ENCODE results near the gene CLTRN.
"Not testable (repeated sequence)": the region's sequence is repeated elsewhere in the genome, so short reads cannot be mapped to it uniquely, and the experiment has no call there.

The CLTRN gene, protein sequence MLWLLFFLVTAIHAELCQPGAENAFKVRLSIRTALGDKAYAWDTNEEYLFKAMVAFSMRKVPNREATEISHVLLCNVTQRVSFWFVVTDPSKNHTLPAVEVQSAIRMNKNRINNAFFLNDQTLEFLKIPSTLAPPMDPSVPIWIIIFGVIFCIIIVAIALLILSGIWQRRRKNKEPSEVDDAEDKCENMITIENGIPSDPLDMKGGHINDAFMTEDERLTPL

DNA sequence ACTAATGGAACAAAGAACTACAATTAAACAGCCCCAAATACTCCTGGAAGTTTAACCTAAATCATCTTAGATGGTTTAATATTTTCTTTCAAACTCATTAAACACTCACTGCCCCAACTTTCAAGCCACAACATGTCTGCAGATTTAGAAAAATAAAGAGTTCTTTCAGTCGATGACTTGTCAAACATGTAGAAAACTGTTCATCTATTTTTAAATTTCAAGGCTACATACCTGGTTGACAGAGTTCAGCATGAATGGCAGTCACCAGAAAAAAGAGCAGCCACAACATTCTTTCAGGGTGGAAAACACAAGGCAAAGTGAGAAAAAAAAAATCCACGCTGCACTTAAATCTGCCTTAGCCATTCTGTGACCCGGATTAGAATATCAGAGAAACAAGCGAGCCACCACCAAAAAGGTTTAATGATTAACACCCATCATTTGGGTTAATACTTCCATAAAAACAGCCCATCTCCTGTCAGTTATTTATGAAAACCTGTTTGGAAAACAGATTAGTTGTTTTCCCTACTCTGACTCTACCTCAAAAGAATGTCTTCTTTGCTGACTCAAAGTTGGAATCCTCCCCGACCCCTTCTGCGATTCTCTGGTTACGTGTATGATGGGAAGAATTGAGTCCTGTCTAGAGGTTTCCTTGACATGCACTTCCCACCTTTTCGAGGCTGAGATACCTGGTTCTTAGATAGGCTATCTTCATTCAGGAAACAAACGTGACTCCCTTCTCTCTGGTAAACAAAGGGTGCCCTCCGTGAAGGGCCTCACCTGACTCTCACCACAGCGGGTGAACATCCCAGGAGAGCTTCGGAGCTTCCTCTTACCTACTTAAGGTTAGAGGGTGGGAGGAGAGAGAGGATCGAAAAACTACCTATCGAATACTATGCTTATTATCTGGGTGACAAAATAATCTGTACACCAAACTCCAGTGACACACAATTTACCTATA, at the start of gene CLTRN:
TSS of gene CLTRN (minus strand) at position 319 of the 958 bp plus-strand sequence. CDS start at position 289, 30 bp downstream.
- no peak for DNase-seq (ENCODE audit: low read depth in 2 of 2)

DNA sequence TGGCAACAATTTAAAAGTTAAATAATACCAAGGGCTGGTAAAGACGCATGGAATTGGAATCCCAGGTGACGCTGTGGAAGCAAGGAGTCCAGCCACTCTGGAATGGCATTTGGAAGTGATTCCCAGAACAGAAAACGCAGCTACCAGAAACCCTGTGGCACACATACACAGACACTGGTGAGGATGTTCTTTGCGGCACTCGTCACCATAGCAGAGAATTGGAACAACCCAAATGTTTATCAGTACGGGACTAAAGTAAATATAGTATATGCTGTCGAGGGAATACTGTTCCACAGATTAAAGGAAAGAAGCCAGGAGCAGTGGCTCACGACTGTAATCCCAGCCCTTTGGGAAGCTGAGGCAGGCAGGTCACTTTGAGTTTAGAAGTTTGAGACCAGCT, 39.7 kb upstream of the CLTRN start:
- DNase-seq (ENCODE audit: low read depth in 2 of 2): not testable (repeated sequence)

DNA sequence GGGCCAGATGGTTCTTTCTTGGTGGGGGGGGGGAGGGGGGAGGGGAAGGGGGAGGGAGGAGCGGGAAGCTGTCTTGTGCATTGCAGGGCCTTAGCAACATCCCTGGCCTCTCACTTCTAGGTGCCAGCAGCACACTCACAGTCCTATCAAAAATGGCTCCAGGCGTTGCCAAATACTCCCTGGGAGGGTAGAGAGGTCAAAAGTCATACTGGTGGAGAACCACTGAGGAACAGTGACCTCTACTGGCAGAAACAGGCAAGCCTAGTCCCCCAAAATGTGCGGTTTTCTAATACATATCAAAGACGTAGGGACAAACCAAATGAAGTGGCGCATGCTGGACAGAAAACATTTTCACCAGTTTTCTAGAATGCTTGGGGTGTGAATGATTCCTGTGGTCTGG, 39.2 kb upstream of the CLTRN start:
- not testable (repeated sequence) for DNase-seq (ENCODE audit: low read depth in 2 of 2)

DNA sequence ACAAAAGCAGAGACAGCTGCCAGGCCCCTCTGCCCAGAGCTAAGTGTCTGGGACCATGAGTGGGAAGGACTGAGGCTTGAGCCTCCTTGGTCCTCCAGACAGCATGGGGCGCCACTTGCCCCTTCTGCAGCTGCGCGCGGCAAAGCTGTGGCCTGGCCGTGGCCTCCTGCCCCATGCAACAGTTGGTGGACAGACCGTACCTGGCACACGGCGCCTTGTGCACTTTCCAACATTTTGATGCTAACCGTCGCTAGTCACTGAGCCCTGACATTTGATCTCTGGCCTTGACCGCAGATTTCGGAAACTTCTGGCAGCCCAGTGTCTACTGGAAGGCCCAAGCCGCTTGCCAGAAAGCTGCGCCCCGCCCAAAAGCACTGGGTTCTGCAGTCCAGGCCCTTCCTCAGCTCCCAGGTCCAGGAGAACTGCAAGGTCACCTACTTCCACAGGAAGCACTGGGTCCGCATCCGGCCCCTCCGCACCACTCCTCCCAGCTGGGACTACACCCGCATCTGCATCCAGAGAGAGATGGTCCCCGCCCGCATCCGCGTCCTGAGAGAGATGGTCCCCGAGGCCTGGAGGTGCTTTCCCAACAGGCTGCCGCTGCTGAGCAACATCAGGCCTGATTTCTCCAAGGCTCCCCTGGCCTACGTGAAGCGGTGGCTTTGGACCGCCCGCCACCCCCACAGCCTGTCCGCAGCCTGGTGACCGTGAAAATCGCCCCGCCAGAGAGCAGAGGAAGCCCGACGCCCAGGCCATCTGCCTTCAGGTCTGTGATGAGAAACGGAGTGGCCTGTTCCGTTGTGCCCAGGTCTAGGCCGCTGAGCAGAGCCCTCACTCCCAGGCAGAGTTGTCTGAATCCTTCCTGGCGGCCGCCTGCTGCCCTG, 38.1 kb upstream of the CLTRN start:
- no peak for DNase-seq (ENCODE audit: low read depth in 2 of 2)

DNA sequence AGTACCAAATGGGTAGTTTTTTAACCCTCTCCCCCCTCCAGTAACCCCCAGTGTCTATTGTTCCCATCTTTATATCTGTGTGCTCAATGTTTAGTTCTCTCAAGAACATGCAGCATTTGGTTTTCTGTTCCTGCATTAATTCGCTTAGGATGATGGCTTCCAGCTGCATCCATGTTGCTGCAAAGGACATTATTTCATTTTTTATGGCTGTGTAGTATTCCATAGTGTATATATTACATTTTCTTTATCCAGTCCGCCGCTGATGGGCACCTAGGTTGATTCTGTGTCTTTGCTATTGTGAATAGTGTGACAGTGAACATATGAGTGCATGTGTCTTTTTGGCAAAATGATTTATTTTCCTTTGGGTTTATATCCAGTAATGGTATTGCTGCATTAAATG, 31.9 kb upstream of the CLTRN start:
- DNase-seq (ENCODE audit: low read depth in 2 of 2): no peak

DNA sequence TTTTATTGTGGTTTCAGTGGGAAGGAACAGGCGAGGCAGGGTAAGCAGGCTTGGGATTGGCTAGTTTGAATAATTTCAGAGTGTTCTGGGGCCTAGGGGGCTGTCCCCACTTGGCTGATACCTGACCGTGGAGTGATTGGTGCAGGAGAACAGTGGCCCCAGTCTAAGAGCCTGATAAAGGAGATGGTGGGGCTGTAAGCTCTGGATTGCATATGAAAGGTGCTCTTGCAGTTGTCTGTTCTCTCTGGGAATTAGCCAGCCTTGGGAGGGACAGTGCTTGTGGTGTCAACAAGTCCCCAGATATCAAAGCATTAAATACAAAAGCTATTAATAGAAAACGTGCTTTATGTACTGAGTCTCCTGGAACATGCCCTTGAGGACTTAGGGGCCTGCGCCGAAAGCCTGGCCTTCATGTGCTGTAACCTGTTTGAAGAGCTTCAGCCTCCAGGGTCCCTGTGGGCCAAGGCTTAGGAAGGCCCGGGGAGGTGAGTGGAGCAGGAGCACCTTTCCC, 30.4 kb upstream of the CLTRN start:
- no peak for DNase-seq (ENCODE audit: low read depth in 2 of 2)

DNA sequence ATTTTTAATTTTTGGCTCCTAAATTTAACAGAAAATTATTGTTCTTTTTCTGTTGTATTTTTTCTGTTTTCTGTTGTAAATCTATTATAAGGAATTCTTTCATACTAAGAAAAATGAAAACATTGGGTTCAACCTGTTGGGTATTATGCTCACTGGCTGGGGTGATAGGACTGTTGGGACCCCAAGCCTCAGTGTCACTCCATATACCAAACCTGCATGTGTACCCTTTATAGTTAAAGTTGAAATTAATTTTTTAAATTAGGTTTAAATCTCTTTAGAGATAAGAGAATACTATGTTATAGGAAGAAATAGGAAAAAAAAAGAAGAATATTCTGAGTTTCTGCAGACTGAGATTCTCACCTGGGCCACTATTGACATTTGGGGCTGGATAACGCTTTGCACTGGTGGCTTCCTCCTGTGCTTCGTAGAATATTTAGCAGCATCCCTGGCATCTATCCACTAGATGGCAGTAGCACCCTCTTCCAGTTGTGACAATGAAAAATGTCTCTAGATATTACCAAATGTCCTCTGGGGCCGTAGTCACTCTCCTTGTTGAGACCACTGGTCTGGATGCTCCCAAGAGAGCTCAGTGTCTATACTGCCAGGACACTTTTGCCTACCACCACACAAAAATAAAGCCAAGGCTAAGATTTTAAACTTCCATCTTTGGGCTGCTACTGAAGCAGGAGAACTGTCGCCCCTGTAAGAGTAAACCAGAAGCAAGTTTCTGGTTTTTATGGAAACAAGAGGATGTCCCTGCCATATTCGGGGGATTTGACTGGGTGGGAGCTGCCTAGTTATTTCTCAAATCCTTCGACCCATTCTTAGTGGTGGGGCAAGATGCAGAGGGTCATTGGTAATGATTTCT, 22.4 kb upstream of the CLTRN start:
- DNase-seq (ENCODE audit: low read depth in 2 of 2): peak; percentile 22 to 26

DNA sequence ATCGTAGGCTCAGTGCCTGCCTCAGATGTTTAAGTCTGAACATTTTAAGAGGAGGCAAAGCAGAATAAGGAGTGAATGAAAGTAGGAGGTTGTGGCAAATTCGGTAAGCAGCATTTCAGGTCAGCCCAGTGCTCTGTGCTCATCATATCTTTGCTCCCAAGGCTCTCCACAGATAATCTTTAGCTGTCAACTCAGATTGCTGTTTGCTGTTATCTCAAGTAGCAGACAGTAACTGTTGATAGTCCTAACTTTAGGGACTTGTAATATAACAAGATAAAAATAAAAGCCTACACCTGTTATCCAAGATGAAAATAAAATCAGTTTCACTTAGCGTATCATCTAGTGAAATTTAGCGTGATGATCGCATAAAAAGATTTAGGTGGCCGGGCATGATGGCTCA, 18.6 kb upstream of the CLTRN start:
- no peak for DNase-seq (ENCODE audit: low read depth in 2 of 2)

DNA sequence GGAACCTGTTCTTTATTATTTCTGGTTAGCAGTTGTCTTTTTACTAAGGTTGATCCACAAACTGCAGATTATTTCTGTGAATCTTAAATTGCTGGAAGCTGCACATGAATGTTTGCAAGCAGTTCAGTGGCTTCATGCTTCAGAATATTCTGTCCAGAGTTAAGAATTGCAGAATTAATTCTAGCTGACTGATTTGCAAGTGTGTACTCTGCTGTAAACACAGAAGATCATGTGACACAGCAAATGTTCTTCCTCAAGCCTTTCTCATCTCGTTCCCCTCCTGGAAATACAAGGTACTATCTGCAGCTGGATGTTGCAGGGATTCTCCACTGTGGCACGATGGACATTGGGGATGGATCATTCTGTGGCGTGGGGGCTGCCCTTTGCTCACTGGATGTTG, 16.8 kb upstream of the CLTRN start:
- no peak for DNase-seq (ENCODE audit: low read depth in 2 of 2)

DNA sequence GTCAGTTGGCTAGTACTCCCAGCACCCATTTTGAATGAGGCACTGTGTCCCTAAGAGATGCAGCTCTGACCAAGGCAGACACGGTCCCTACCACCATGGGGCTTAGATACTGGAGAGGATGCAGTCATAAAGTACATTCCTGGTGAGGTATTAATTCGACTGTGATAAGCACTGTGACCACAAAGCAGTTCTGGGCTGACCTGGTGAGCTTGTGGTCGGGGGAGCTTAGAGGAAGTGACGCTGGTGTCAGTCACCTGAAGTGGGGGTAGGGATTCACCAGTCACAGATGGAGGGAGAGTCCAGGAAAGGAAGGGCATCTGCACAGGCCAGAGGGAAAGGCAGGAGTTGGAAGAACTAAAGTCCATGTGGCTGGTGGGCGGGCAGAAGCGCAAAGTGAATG, 15.8 kb upstream of the CLTRN start:
- no peak for DNase-seq (ENCODE audit: low read depth in 2 of 2)

DNA sequence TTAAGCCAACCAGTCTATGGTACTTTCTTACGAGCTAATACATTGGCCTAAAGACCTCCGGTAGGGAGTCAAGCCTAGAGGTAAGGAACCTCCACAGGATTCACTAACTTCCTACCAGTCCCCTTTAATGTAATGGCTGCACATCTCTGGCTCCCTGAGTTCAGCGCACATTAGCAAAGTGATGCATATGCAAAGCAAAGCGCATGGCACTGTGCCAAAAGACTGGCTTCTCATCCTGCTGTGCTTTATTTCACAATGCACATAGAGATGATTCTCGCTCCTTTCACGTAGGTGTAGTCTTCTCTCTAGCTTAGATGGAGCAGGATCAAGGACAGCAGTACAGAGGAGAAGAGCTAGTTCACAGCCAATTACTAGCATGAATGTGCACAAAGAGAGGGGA, 14.6 kb upstream of the CLTRN start:
- no peak for DNase-seq (ENCODE audit: low read depth in 2 of 2)

DNA sequence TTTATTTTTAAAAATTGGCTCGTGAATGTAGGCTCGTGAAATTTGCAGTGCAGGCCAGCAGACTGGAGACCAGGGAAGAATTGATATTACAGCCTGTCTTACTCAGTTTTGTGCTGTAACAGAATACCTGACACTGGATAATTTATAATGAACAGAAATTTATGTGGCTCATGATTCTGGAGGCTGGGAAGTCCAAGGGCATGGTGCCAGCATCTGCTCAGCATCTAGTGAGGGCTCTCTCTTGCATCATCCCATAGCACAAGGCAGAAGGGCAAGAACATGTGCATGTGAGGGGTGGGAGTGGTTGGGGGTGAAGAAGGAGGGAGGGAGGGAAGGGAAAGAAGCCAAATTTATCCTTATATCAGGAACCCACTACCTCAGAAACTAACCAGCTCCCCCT, 13.7 kb upstream of the CLTRN start:
- no peak for DNase-seq (ENCODE audit: low read depth in 2 of 2)

DNA sequence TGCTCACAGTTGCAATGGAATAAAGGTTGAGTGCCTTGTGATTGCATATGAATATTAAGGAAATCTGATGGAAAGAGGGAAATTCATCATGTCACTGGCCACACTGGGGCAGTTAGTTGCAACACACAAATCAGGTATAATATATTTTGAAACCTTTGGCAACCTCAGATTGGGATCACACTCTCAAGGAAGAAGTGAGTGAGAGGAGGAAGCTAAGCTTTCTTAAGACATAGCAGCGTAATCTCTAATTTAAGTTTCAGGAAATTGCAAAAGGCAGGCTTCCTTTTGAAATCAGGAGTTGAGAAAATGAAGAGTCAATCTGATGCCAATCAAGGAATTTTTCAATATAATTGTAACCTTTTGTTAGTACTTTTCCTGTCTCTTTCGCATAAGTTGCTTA, 12.3 kb upstream of the CLTRN start:
- no peak for DNase-seq (ENCODE audit: low read depth in 2 of 2)

DNA sequence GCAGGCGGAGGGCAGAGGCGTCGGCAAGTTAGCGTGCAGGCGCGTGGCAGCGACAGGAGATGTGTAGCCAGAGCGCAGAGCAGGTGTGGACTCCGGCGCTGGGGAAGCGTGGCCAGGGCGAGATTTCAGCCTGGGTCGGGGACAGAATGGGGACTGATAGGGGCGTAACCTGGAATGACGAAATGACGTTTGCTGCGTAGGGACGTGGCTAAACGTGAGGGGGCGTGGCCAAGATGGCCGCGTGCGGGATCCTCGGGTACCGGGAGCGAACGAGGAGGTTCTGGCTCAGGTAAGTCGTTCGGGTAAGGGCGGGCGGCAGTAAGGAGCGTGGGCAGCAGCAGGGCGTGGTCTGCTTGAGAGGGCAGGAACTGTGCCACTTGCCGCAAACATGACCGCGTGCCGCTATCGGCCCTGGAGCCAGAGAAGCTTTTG, 10.9 kb upstream of the CLTRN start:
- peak; percentile 73 to 86 for DNase-seq (ENCODE audit: low read depth in 2 of 2)

DNA sequence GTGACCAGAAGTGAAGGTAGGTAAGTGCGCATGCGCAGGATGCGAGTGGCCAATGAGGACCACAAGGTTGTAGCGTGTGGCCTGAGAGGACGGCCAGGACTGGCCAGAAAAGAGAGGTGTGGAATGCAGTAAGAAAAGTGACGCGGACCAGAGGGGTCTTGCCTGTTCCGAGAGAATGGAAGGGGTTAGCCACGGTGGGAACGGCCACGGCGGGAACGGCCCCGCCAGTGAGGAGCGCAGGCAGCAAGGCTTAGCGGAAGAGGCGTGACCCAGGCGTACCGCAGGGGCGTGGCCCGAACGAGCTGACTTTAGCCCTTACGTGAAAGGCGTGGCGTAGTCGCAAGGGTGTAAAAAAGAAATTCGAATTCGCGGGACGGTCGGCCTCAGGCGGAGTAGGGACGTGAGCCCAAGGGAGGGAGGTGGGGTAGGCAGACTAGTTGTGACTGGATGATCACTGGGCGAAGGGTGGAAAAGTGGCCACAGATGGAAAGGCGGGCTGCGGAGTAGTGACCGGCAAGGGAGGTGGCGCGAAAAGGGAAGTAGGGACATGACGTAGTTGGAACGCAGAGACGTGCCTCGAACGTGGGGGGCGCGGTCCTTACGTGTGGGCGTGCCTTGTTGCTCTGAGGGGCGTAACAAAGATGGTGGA, 10.4 kb upstream of the CLTRN start:
- peak; percentile 85 to 89 for DNase-seq (ENCODE audit: low read depth in 2 of 2)

DNA sequence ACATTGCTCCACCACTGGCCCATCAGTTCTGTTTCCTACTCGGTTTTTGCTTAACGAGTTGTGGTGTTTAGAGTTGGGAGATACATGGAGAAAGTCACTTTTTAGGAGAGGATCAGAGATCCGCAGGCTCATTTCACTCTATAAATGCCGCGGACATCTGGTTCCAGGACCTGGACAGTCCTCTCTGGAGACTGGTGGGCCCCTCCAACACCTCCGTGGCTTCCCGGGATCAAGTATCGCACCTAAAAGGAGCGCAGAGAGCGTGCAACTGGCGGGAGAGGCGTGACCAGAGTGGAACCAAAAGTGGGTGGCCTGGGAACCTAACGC, 9.9 kb upstream of the CLTRN start:
- DNase-seq (ENCODE audit: low read depth in 2 of 2): no peak

DNA sequence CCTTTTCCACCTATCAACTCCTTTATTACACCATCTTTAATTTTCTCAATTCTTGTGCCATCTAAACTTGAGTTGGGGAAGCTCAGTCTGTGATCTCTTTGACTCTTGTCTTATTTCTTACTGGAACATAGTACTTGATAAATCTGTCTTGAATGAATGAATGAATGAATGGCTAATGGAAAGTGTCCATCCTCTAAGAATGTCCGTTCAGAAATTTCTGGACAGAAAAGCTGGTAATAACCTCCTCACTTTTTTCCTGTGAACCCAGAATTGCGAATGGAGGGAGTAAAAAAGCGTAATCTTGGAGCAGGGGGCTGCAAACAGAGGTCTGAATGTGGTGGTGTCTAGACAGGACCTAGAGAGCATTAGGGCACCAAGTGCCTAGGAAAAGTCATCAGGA, 9.4 kb upstream of the CLTRN start:
- DNase-seq (ENCODE audit: low read depth in 2 of 2): no peak

DNA sequence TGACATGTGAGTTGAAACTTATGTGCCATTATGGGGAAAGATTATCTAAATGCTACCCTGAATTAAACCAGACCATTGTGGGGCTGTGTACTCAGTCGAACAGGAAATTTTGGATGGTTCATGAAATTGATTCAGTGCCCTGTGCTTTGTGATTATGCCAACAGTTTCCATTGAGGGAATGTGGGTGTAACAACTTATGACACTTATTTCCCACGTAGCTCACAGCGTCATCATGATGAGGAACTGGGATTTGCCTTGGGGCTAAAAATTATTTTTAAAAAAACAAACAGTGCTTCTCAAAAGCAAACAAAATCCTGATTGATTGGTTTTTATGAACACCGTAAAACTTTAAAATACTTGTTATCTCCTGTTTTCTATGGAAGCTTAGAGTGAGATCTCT, 8.3 kb upstream of the CLTRN start:
- no peak for DNase-seq (ENCODE audit: low read depth in 2 of 2)

DNA sequence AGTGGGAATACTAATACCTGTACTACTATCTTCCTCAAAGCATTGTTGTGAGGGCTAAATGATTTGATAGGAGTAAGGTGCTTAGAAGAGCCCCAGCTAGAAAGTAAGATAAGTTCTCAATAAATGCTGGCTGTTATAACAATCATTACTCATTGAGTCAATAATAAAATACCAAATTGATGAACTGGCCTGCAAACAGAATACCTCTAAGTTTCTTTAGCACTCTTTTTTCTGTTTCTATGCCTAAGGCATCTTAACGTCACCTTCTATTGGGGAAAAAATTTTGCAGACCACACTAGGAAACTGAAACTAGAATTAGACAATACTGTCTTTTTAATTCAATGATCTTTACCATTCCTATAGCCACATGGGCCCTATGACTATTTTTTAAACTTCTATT, 1.2 kb downstream of the CLTRN start:
- DNase-seq (ENCODE audit: low read depth in 2 of 2): no peak

DNA sequence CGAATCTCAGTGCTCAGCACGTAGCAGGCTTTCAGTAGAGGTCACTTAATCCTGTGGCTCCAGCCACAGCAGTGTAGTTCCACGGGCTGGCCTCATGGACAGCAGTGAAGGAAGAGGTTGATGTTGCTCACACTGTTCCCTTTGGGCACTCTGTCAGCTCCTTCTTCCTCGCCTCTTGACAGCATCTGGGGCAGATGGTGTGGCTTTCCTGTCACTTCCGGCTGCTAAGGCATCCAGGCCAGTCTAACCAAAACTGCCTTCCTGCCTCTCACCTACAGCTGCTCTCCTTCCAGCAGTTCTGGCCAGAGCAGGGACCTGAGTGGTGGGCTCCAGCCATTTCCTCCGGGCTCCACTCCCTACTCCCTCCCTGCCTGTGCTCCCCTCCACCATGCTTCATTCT, 9.8 kb downstream of the CLTRN start:
- not testable (repeated sequence) for DNase-seq (ENCODE audit: low read depth in 2 of 2)

DNA sequence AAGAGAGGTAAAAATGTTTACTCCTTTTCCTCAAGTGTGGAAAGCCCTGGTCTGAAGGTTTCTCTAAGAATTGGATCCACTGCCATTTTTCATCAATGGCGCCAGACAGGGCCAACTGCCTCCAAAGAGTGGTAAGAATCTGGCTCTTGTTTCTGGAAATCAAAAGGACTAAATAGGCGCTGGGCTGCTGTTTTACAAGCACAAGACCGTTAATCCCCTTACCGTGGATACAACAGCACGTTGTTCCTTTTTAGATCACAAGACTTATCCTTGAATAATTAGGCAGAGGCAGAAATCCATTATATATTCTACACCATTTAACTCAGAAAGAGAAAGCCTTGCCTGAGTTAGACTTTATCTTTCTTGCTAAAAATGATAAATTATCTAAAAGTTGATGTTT, 10.6 kb downstream of the CLTRN start:
- no peak for DNase-seq (ENCODE audit: low read depth in 2 of 2)

All from stimulated activated CD8-positive, alpha-beta memory T cell treated with anti-CD3 and anti-CD28 coated beads, Interleukin-7, amount 100 ng/mL, for 4 hours (primary cell).